Right renal pelvis (tissue), 4 donors: ENCODE measurements around the gene ADA. TPM values are rescaled to one million over a fixed set of nuclear protein-coding genes. Genes with fewer than 3 reads are reported as not detected.
A peak's percentile ranks its signal among the peaks of the same experiment; 100 is the strongest.

Experiments used
- DNase-seq, 4 donors: peaks; one replicate each; pipeline ENCODE4 v3.0.0-alpha.2; 2013; ENCODE audit warnings: low read depth in 4 of 4, low spot score in 3 of 4, missing footprints in 1 of 4
- polyA plus RNA-seq, 4 donors: library from polyadenylated mRNA; unstranded; fragments of 120-200 nt; gene quantifications; one replicate each; pipeline ENCODE4 v1.2.1, GENCODE V29; 2013; ENCODE audit not compliant: insufficient read length in 4 of 4

Gene ADA
- polyA plus RNA-seq, 4 donors, result 5.9 to 7.5 (median 7.0) TPM

- DNase-seq, result no peak
These were observed 4.7 kb downstream of the ADA start for GRCh38 chr20:44646641-44647274.

GRCh38 chr20:44646023-44646640 is 5.4 kb downstream of the ADA start:
- DNase-seq, result peak in 1 of 4 donors; percentile 28

GRCh38 chr20:44644667-44645131 is 6.8 kb downstream of the ADA start:
- no peak for DNase-seq

- DNase-seq, result no peak
These were observed 7.3 kb downstream of the ADA start for GRCh38 chr20:44644230-44644617.

GRCh38 chr20:44643596-44644229 is 7.8 kb downstream of the ADA start:
- DNase-seq, result peak in 1 of 4 donors; percentile 14

- DNase-seq, result no peak
These were observed 8.4 kb downstream of the ADA start for GRCh38 chr20:44643154-44643519.

- peak in 2 of 4 donors; percentile 35 to 52 for DNase-seq
These were observed 9.0 kb downstream of the ADA start for GRCh38 chr20:44642203-44643153.

- DNase-seq, result no peak
These were observed 10.2 kb downstream of the ADA start for GRCh38 chr20:44641325-44641724.

- no peak for DNase-seq
These were observed 11.0 kb downstream of the ADA start for GRCh38 chr20:44640522-44640921.

GRCh38 chr20:44637522-44638372 is 13.8 kb downstream of the ADA start:
- no peak for DNase-seq

- DNase-seq, result no peak
These were observed 14.5 kb downstream of the ADA start for GRCh38 chr20:44637042-44637441.

- DNase-seq, result no peak
These were observed 15.6 kb downstream of the ADA start for GRCh38 chr20:44635877-44636276.

GRCh38 chr20:44633872-44634600 is 17.5 kb downstream of the ADA start:
- DNase-seq, result no peak

- DNase-seq, result no peak
These were observed 18.2 kb downstream of the ADA start for GRCh38 chr20:44633187-44633810.

GRCh38 chr20:44632103-44632752 is 19.3 kb downstream of the ADA start:
- no peak for DNase-seq

- DNase-seq, result no peak
These were observed 21.2 kb downstream of the ADA start for GRCh38 chr20:44630297-44630696.

- no peak for DNase-seq
These were observed 22.0 kb downstream of the ADA start for GRCh38 chr20:44629542-44629941.

GRCh38 chr20:44629017-44629385 is 22.5 kb downstream of the ADA start:
- no peak for DNase-seq
